ENCODE results near the gene SLC25A19.
A peak's percentile ranks its signal among the peaks of the same experiment; 100 is the strongest.

SLC25A19 gene

GRCh38 chr17:75301502-75302206, 12.4 kb upstream of the SLC25A19 start:
- peak overlapping the region; percentile 8 for H3K14ac ChIP-seq (ENCODE audit: low read length)
- H3K27ac ChIP-seq (replicated peaks; ENCODE audit: low read length), result no peak overlapping the region
- no peak overlapping the region for H3K4me2 ChIP-seq (ENCODE audit: insufficient read depth, low read length, poor library complexity, severe bottlenecking)
- H3K9ac ChIP-seq (ENCODE audit: low read depth, low read length, poor library complexity), result no peak overlapping the region
- no peak for DNase-seq (ENCODE audit: low spot score)
- H2AK5ac ChIP-seq (ENCODE audit: low read depth, low read length), result peak overlapping the region; percentile 56
- no peak overlapping the region for H2BK15ac ChIP-seq (ENCODE audit: low read length)
- no peaks in the 10 kb centered on the region for H3K79me1 ChIP-seq (ENCODE audit: low read depth, low read length)
- H4K8ac ChIP-seq (ENCODE audit: low read depth, low read length), result no peak overlapping the region
- no peak overlapping the region for H3K4ac ChIP-seq (ENCODE audit: low read length)
- H2BK12ac ChIP-seq (ENCODE audit: low read length), result no peak overlapping the region
- no peaks in the 10 kb centered on the region for H3K27me3 ChIP-seq (ENCODE audit: control insufficient read depth in 3 of 3, insufficient read depth in 3 of 3, low read depth in 1 of 3, low read length in 3 of 3)
- no peaks in the 10 kb centered on the region for H3K4me1 ChIP-seq (ENCODE audit: control insufficient read depth in 2 of 2, insufficient read depth in 1 of 2, low read depth in 1 of 2, low read length in 2 of 2)
- no peak overlapping the region for H2BK120ac ChIP-seq (ENCODE audit: low read depth, low read length)
- no peaks in the 10 kb centered on the region for H3K9me3 ChIP-seq (replicated peaks in 1 of 2; ENCODE audit: control insufficient read depth in 2 of 2, insufficient read depth in 1 of 2, low read depth in 1 of 2, low read length in 2 of 2)
- H2BK5ac ChIP-seq (ENCODE audit: low read length), result no peak overlapping the region
- WGBS, 2 donors (ENCODE audit: extremely low coverage in 2 of 2, insufficient read length in 2 of 2, insufficient replicate concordance in 1 of 2), result no CpG with 5 or more reads among the region's 17 CpGs
- H3K23ac ChIP-seq (ENCODE audit: low read depth, low read length, poor library complexity), result peak overlapping the region; percentile 73
- no peak overlapping the region for H3K18ac ChIP-seq (ENCODE audit: low read length)
- no peaks in the 10 kb centered on the region for H3K36me3 ChIP-seq (replicated peaks in 1 of 2; ENCODE audit: control insufficient read depth in 2 of 2, insufficient read depth in 2 of 2, low read length in 2 of 2)
- H3K4me3 ChIP-seq (ENCODE audit: low read length in 2 of 2), result no peak overlapping the region
- H2AFZ ChIP-seq (ENCODE audit: low read length), result no peak overlapping the region
- no peak overlapping the region for H4K91ac ChIP-seq (ENCODE audit: low read depth, low read length, poor library complexity)

DNA sequence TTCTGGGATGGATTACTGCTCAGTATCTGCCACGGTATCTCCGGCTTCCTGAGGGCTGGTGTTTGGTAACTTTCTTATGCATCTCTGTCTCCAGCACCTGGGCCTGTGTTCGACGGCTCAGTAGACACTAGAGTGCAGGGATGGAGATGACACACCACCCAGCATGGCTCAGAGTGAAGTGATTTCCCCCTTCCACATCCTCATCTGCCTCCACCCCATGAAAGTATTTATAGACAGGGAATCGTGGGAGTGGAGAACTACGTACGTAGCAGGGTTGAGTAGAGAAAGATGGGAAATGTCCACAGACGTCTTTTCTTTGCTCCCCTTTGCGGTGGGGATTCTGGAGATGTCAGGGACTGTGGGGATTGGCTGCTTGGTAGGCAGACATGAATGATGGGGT, 11.8 kb upstream of the SLC25A19 start:
- Histone ChIP-seq H2BK12ac (ENCODE audit: low read length) (no peak overlapping the region), H3K27me3 (ENCODE audit: control insufficient read depth in 3 of 3, insufficient read depth in 3 of 3, low read depth in 1 of 3, low read length in 3 of 3) (no peaks in the 10 kb centered on the region), H3K4me3 (ENCODE audit: low read length in 2 of 2) (no peak overlapping the region), H3K4me2 (ENCODE audit: insufficient read depth, low read length, poor library complexity, severe bottlenecking) (no peak overlapping the region), H3K14ac (ENCODE audit: low read length) (no peak overlapping the region), H2BK5ac (ENCODE audit: low read length) (no peak overlapping the region), H3K27ac (replicated peaks; ENCODE audit: low read length) (no peak overlapping the region), H4K8ac (ENCODE audit: low read depth, low read length) (no peak overlapping the region), H2AK5ac (ENCODE audit: low read depth, low read length) (peak overlapping the region; percentile 56), H3K4ac (ENCODE audit: low read length) (no peak overlapping the region), H4K91ac (ENCODE audit: low read depth, low read length, poor library complexity) (no peak overlapping the region), H3K4me1 (ENCODE audit: control insufficient read depth in 2 of 2, insufficient read depth in 1 of 2, low read depth in 1 of 2, low read length in 2 of 2) (no peaks in the 10 kb centered on the region), H2BK15ac (ENCODE audit: low read length) (no peak overlapping the region), H3K36me3 (replicated peaks in 1 of 2; ENCODE audit: control insufficient read depth in 2 of 2, insufficient read depth in 2 of 2, low read length in 2 of 2) (no peaks in the 10 kb centered on the region), H2BK120ac (ENCODE audit: low read depth, low read length) (no peak overlapping the region), H3K79me1 (ENCODE audit: low read depth, low read length) (no peaks in the 10 kb centered on the region), H3K23ac (ENCODE audit: low read depth, low read length, poor library complexity) (no peak overlapping the region), H3K18ac (ENCODE audit: low read length) (no peak overlapping the region), H3K9me3 (replicated peaks in 1 of 2; ENCODE audit: control insufficient read depth in 2 of 2, insufficient read depth in 1 of 2, low read depth in 1 of 2, low read length in 2 of 2) (no peaks in the 10 kb centered on the region), H3K9ac (ENCODE audit: low read depth, low read length, poor library complexity) (no peak overlapping the region), H2AFZ (ENCODE audit: low read length) (no peak overlapping the region)
- WGBS, 2 donors (ENCODE audit: extremely low coverage in 2 of 2, insufficient read length in 2 of 2, insufficient replicate concordance in 1 of 2), result no CpG with 5 or more reads among the region's 9 CpGs
- no peak for DNase-seq (ENCODE audit: low spot score)

DNA sequence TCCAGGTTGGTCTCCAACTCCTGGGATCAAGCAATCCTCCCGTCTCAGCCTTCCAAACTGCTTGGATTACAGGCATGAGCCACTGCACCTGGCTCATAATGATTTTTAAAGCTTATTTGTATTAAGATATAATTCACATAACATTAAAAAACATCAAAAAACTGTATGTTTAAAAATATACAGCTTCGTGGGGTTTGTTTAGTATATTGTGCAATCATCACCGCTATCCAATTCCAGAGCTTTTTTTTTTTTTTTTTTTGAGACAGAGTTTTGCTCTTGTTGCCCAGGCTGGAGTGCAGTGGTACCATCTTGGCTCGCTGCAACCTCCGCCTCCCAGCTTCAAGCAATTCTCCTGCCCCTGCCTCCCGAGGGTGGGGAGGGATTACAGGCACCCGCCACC, 11.0 kb upstream of the SLC25A19 start:
- no peak overlapping the region for H2AK5ac ChIP-seq (ENCODE audit: low read depth, low read length)
- H3K79me1 ChIP-seq (ENCODE audit: low read depth, low read length), result no peaks in the 10 kb centered on the region
- H3K14ac ChIP-seq (ENCODE audit: low read length), result no peak overlapping the region
- no peak overlapping the region for H3K4me2 ChIP-seq (ENCODE audit: insufficient read depth, low read length, poor library complexity, severe bottlenecking)
- H4K91ac ChIP-seq (ENCODE audit: low read depth, low read length, poor library complexity), result no peak overlapping the region
- no peak overlapping the region for H3K18ac ChIP-seq (ENCODE audit: low read length)
- no peak overlapping the region for H4K8ac ChIP-seq (ENCODE audit: low read depth, low read length)
- no peak for DNase-seq (ENCODE audit: low spot score)
- WGBS, 2 donors (ENCODE audit: extremely low coverage in 2 of 2, insufficient read length in 2 of 2, insufficient replicate concordance in 1 of 2), result no CpG with 5 or more reads among the region's 7 CpGs
- H3K23ac ChIP-seq (ENCODE audit: low read depth, low read length, poor library complexity), result no peak overlapping the region
- no peaks in the 10 kb centered on the region for H3K27me3 ChIP-seq (ENCODE audit: control insufficient read depth in 3 of 3, insufficient read depth in 3 of 3, low read depth in 1 of 3, low read length in 3 of 3)
- H3K36me3 ChIP-seq (replicated peaks in 1 of 2; ENCODE audit: control insufficient read depth in 2 of 2, insufficient read depth in 2 of 2, low read length in 2 of 2), result no peaks in the 10 kb centered on the region
- H3K4me3 ChIP-seq (ENCODE audit: low read length in 2 of 2), result no peak overlapping the region
- H2BK5ac ChIP-seq (ENCODE audit: low read length), result no peak overlapping the region
- no peak overlapping the region for H3K27ac ChIP-seq (replicated peaks; ENCODE audit: low read length)
- H2BK120ac ChIP-seq (ENCODE audit: low read depth, low read length), result no peak overlapping the region
- H2AFZ ChIP-seq (ENCODE audit: low read length), result no peak overlapping the region
- no peak overlapping the region for H3K9ac ChIP-seq (ENCODE audit: low read depth, low read length, poor library complexity)
- no peaks in the 10 kb centered on the region for H3K9me3 ChIP-seq (replicated peaks in 1 of 2; ENCODE audit: control insufficient read depth in 2 of 2, insufficient read depth in 1 of 2, low read depth in 1 of 2, low read length in 2 of 2)
- H3K4ac ChIP-seq (ENCODE audit: low read length), result no peak overlapping the region
- no peak overlapping the region for H2BK15ac ChIP-seq (ENCODE audit: low read length)
- H2BK12ac ChIP-seq (ENCODE audit: low read length), result no peak overlapping the region
- no peaks in the 10 kb centered on the region for H3K4me1 ChIP-seq (ENCODE audit: control insufficient read depth in 2 of 2, insufficient read depth in 1 of 2, low read depth in 1 of 2, low read length in 2 of 2)

- Histone ChIP-seq H3K9ac (ENCODE audit: low read depth, low read length, poor library complexity) (no peak overlapping the region), H4K91ac (ENCODE audit: low read depth, low read length, poor library complexity) (no peak overlapping the region), H2BK5ac (ENCODE audit: low read length) (no peak overlapping the region), H3K27ac (replicated peaks; ENCODE audit: low read length) (no peak overlapping the region), H3K4me1 (ENCODE audit: control insufficient read depth in 2 of 2, insufficient read depth in 1 of 2, low read depth in 1 of 2, low read length in 2 of 2) (no peaks in the 10 kb centered on the region), H3K4me3 (ENCODE audit: low read length in 2 of 2) (no peak overlapping the region), H4K8ac (ENCODE audit: low read depth, low read length) (no peak overlapping the region), H2BK12ac (ENCODE audit: low read length) (no peak overlapping the region), H3K79me1 (ENCODE audit: low read depth, low read length) (no peaks in the 10 kb centered on the region), H2BK15ac (ENCODE audit: low read length) (no peak overlapping the region), H2BK120ac (ENCODE audit: low read depth, low read length) (no peak overlapping the region), H2AFZ (ENCODE audit: low read length) (no peak overlapping the region), H3K14ac (ENCODE audit: low read length) (no peak overlapping the region), H3K27me3 (ENCODE audit: control insufficient read depth in 3 of 3, insufficient read depth in 3 of 3, low read depth in 1 of 3, low read length in 3 of 3) (no peaks in the 10 kb centered on the region), H3K9me3 (replicated peaks in 1 of 2; ENCODE audit: control insufficient read depth in 2 of 2, insufficient read depth in 1 of 2, low read depth in 1 of 2, low read length in 2 of 2) (no peaks in the 10 kb centered on the region), H3K36me3 (replicated peaks in 1 of 2; ENCODE audit: control insufficient read depth in 2 of 2, insufficient read depth in 2 of 2, low read length in 2 of 2) (no peaks in the 10 kb centered on the region), H3K23ac (ENCODE audit: low read depth, low read length, poor library complexity) (no peak overlapping the region), H3K4me2 (ENCODE audit: insufficient read depth, low read length, poor library complexity, severe bottlenecking) (no peak overlapping the region), H2AK5ac (ENCODE audit: low read depth, low read length) (no peak overlapping the region), H3K4ac (ENCODE audit: low read length) (no peak overlapping the region), H3K18ac (ENCODE audit: low read length) (no peak overlapping the region)
- no CpG with 5 or more reads among the region's 8 CpGs for WGBS, 2 donors (ENCODE audit: extremely low coverage in 2 of 2, insufficient read length in 2 of 2, insufficient replicate concordance in 1 of 2)
- no peak for DNase-seq (ENCODE audit: low spot score)
Observed at GRCh38 chr17:75295201-75296158, 6.2 kb upstream of the SLC25A19 start.
